Measurements from ENCODE around the gene EXOC3.
"Not testable (repeated sequence)": the region's sequence is repeated elsewhere in the genome, so short reads cannot be mapped to it uniquely, and the experiment has no call there.

EXOC3 gene

GRCh38 chr5:442335-443238, at the start of gene EXOC3:
Gene EXOC3 (plus strand): TSS chr5:443176. CDS start chr5:446206, 3,030 bp downstream.
- DNase-seq (ENCODE audit: low read depth): peak; percentile 78

DNA sequence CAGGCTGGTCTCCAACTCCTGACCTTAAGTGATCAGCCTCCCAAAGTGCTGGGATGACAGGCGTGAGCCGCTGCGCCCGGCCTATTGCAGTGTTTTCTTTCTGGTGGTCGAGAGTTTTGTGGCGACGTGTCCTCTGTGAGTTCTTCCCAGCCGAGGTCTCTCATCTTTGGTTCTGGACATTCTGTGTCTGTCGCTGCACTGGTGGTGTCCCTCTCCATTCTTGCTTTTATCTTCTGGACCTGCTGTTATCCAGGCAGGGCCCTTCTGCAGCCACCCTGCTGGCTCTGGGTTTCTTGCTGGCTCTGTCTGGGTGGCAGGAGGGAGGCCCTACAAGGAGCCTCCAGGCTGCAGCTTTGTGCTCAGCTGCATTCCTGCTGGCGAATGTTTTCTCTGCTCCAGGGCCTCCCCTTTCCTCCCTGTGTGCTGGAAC, 49.1 kb upstream of the EXOC3 start:
- DNase-seq (ENCODE audit: low read depth): no peak

DNA sequence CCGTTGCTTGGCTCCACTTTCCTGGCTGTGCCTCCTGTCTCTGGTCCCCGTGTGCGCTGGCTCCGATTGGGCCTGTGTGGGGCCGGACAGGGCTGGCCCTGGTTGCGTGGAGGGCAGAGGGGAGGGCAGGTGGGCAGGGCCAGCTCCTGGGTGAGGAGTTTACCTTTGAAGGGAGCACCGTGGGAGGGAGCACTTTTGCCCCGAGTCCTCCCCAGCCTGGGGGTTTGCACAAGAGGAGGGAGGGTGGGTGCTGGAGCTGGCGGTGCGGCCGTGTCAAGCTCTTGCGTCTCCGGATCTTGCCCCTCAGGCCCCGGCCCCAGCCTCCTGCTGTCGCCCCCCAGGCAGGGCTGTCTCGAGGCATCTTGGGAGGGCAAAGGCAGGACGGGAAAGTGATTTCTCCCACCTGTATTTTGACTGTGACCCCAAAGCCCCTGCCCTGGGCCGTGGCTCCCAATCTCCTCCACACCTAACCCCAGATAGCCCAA, 48.3 kb upstream of the EXOC3 start:
- DNase-seq (ENCODE audit: low read depth): no peak

- DNase-seq (ENCODE audit: low read depth): no peak
Measured at GRCh38 chr5:395156-395920, 47.6 kb upstream of the EXOC3 start.

DNA sequence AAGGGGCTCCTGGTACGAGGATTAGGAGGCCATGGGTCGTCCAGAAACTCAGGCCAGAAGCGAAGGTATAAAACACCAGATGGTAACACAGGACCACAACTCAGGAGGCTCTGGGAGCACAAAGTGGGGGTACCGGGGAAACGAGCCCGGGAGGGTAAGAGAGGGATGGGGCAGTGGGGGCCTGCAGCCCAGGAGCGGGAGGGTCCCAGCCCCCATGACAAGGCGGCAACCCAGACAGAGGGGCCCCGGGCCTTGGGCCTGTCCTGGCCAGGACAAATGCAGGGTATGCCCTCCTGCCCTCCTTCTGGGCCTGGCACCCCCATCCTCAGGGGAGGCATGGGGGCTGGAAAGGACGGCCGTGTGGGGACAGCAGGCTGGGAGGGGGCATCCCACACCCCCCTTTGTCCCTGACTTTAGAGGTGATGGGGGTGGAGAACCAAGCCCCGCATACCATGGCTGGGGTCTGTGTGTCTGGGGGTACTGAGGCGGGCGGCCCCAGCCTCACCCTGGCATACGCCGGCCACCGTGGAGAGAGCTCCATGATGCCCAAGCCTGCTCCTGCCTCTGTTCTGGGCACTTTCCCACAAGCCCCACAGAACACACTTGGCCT, 47.0 kb upstream of the EXOC3 start:
- DNase-seq (ENCODE audit: low read depth): no peak

DNA sequence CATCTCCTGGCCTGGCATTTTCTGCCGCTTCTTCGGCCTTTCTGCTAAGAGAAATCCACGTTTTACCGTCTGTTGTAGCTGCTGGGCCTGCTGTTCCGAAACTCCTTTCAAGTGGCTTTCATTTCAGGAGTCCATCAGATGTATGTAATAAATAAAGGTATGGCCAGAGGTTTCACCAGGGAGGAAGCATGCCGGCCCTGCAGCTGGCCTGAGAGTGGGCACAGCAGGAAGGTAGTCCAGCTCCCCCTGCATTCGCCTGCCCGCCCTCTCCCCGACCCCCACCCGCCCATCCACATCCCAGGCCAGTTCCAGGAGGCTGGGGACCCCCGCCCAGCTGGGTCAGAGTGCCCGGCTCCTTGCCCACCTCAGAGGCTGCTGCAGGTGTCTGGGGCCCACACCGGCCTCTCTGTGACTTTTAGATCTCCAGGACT, 46.4 kb upstream of the EXOC3 start:
- DNase-seq (ENCODE audit: low read depth): no peak

- DNase-seq (ENCODE audit: low read depth): not testable (repeated sequence)
Measured at GRCh38 chr5:398141-398474, 44.9 kb upstream of the EXOC3 start.

DNA sequence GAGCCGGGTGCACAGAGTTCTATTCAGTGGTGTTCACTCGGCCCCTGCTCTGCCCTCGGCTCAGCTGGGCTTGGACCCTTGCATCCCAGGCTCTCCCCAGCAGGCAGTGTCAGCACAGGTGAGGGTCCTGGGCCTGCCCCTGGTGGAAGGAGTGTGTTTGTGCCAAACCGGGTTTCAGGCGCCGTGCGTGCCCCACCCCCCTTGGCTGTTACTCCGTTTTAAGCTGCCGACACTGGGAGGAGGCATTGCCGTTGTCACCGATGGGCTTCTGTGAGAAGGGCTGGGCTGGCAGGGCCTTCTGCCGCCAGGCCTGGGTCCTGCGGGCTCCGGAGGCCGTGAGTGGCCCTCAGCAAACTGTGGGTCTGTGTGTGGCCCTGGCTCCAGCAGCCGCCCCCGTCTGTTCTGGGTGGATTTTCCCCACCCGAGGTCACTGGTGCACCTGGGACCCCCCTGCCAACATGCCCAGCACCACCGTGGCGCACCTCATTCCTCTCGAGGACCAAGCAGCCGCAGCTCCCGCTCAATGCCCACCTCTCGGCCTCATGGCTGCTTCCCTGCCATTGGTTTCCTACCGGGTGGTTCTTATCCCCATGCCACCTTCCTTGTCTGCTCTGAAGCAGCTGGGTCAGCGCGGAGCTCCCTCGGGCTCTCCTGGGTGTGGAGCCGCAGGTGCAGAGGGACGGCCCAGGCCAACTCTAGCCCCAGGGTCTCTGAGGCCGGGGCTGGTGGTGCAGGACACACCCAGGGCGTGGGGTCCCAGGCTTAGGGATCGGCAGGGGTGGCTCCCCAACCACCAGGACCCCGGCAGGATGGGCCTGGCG, 44.3 kb upstream of the EXOC3 start:
- no peak for DNase-seq (ENCODE audit: low read depth)

DNA sequence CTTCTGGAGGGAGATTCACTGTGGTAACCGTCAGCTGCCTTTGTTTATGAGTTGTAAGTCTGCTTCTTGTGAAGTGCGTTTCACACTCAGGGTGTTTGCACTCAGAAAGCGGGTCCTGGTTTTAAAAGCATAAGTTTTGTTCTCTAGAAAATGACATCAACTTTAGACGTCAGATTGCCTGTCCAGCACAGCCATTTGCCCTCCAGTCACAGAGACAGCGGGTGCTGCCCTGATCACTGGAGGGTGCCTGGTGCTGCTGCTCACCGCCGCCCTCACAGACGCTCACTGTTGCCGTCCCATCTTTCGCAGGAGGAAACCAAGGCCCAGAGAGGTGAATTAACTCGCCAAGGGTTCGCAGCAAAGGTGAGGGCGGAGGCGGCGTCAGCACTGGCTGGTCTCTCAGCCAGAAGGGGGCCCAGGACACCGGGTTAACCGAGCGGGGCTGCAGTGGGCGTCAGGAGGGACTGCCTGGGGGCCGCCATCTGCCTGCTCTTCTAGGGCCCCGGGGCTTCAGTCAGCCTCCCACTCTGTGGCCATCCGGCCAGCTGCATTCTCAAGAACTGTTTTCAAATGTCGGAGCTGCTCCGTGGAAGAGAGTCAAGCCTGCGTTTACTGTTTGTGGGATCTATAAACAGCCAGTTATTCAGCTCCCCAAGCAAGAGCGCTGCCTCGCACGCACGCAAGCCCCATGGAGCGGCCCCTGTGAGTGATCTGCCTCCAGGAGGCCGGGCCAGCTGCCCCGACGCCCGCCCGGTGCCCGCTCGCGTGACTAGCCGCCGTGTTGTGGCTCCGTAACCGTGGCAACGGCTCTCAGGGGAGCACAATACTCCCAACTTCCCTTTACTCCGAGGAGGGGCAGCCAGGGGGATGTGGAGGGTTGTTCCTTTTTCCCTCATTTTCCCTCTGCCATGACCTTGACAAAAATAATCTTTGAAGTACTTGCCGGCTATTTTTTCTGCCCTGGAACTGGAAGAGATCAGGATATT, 43.4 kb upstream of the EXOC3 start:
- peak; percentile 61 for DNase-seq (ENCODE audit: low read depth)

- no peak for DNase-seq (ENCODE audit: low read depth)
Measured at GRCh38 chr5:400282-401145, 42.5 kb upstream of the EXOC3 start.

- DNase-seq (ENCODE audit: low read depth): no peak
Measured at GRCh38 chr5:401146-402034, 41.6 kb upstream of the EXOC3 start.

DNA sequence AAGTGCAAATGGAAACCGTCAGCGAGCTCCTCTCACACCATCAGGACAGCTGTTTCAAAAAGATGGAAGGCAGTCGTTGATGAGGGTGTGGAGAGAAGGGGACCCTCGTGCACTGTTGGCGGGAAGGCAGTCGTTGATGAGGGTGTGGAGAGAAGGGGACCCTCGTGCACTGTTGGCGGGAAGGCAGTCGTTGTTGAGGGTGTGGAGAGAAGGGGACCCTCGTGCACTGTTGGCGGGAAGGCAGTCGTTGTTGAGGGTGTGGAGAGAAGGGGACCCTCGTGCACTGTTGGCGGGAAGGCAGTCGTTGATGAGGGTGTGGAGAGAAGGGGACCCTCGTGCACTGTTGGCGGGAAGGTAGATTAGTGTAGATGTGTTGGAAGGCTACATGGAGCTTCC, 40.8 kb upstream of the EXOC3 start:
- DNase-seq (ENCODE audit: low read depth): not testable (repeated sequence)

- no peak for DNase-seq (ENCODE audit: low read depth)
Measured at GRCh38 chr5:402615-403359, 40.2 kb upstream of the EXOC3 start.

DNA sequence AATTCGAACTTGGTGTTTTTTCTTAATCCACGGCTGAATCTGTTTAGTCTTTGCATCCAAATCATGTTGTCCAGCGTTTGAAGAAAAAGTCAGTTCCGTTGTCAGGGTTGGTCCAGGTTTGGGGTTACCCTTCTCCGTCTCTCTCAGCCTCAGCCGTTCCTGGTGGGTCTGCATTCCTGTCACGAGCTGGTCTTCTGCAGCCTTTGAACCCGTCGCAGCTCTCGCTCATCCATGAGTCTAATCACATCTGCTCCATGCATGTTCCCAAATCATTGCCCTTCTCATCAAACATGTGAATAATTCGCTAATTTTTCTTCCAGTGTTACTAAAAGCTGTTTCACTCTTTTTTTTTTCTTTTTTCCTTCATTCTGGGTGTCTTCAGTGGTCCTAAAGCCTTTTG, 39.0 kb upstream of the EXOC3 start:
- DNase-seq (ENCODE audit: low read depth): no peak

DNA sequence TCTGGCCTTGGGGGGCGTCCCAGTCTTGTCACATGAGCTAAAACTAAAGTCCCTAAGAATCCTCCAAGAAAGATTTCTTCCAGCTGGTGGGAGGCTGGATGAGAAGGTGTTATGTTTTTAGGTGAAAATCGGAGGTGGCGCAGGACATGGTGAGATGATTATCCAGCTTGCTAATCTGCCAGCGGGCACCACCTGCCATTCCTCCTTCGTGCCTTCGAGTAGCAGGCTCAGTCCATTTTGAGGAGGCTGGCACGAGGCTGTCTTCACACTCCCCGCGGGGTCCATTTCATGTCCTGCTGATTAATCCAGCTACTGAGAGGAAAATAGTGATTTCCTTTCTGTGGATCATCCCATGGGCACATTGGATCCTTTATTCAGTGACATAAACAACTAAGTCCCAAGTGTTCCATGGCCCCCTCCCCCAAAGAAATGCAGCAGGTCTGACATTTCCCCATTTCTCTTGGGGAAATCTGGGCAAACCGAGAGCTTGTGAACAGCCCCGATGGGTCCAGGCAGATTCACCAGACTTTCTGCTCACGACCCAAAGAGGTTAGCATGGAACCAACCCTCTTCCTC, 38.2 kb upstream of the EXOC3 start:
- no peak for DNase-seq (ENCODE audit: low read depth)

DNA sequence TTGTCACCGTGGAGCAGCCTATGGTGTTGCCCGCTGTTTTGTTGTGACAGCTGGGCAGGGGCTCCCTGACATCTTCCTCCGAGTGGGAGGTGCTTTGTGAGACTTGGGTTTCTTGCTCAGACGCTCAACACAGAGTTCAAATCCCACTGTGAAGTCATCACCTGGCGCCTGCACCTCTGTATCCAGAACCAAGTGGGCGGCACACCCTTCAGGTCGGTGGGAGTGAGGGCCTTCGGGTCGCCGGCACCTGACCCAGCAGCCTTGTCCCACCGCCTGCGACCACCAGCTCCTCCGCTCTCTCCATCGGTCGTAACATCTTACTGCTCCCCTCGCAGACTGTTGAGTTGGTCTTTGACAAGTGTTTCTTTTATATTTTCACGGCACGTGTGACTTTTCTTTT, 37.6 kb upstream of the EXOC3 start:
- DNase-seq (ENCODE audit: low read depth): no peak

GRCh38 chr5:406041-406440, 36.9 kb upstream of the EXOC3 start:
- DNase-seq (ENCODE audit: low read depth): no peak

Data from activated T-cell treated with anti-CD3 and anti-CD28 coated beads for 48 hours (primary cell).